NCI-H526 treated with DMSO at 0.1 percent for 48 hours (cell line): ENCODE data around the gene TENM4.
"Not testable (repeated sequence)": the region's sequence is repeated elsewhere in the genome, so short reads cannot be mapped to it uniquely, and the experiment has no call there.

ENCODE experiments used
- DNase-seq: peaks from one replicate; lab custom pipeline; 2025; lab: John Stamatoyannopoulos, UW

TENM4 gene

DNA sequence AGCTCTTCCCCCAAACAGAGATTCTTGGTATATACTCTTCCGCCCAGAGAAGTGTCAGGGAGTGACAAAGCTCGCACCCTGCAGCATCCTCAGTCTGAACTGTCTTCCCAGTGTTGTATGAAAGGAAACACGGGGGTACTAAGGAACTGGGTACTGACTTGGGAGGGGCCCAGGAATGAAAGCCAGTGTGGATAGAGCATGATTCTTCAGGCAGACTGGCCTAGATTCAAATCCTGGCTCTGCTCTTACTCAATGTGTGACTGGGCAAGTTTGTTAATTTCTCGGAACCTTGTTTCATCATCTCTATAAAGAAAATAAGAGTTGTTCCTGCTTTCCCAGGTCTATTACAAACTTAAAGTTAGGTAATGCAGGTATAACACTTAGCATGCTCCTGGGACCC is 600.2 kb downstream of the TENM4 start:
- no peak for DNase-seq

DNA sequence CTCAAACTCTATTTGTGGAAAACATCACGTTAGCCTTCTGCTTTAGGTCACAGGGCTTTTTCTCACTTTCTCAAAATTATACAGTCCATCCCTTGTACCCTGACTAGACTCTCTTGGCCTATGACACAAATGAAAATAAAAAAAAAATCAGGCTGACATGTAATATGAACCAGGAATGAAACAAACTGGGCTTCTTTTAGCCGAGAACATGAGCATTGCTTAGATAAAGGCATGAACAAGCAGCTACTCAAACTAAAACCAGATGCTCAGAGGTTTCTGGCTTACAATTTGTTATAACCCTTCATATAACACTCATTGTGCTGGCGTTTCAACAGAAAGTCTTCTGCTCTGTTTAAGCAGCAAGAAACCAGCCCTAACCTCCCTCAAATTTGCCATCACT is 600.6 kb downstream of the TENM4 start:
- no peak for DNase-seq

GRCh38 chr11:78838417-78838816 is 602.4 kb downstream of the TENM4 start:
- no peak for DNase-seq

GRCh38 chr11:78835646-78836045 is 605.2 kb downstream of the TENM4 start:
- no peak for DNase-seq

- DNase-seq, result no peak
These were observed 605.9 kb downstream of the TENM4 start for GRCh38 chr11:78834886-78835285.

DNA sequence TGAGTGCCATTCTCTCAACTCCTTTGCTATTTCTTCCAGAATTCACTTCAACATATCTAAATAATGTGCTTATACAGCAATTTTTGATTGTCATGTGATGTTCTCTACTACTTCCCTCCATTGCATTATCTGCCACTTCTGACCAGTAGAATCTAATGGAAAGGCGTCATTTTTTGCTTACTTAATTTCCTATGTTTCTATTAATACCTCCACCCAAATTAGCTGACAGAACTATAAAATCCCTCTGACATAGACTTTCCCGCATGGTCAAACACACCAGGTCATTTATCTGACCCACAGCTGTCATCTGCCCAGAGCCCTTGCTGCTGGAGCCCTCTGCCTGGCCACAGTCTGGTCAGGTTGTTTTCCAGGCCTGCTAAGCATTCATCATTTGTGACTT is 607.6 kb downstream of the TENM4 start:
- no peak for DNase-seq

- DNase-seq, result no peak
These were observed 608.4 kb downstream of the TENM4 start for GRCh38 chr11:78832226-78832947.

DNA sequence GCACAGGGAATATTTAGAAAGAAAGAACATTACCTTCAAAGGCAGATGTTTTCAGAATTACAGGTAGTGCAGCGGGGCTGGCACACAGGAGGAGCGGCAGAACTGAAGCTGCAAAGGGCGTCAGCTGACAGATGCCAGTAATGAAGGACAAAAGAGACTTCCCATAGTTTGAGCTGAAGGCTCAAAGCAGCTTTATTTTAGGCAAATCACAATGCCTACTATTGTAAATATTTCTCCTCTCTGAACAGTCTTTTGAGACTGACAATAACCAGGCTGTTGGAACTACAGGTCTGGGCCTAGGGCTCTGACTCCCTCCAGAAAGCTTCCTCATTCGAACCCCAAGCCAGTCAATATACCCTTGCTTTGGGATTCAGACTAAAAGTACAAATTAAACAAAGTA is 609.3 kb downstream of the TENM4 start:
- DNase-seq, result no peak

- no peak for DNase-seq
These were observed 610.5 kb downstream of the TENM4 start for GRCh38 chr11:78830277-78830819.

DNA sequence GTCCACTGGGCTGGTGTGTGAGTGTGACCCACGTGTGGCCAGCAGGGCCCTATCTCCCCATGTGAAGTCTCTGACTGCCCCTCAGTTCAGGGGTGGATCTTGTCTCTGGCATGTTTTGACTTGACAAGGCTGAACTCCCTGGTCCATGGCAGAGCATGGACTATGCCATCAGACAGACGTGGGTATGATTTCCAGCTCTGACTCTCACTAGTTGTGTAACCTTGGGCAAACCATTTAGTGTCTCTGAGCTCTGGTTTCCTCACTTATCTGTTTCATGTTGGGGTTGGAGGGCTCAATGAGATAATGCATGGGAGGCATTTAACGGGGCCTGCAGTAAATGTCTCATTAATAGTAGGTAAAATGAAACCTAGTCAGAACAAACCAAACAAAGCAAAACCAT is 611.7 kb downstream of the TENM4 start:
- no peak for DNase-seq

GRCh38 chr11:78828676-78829075 is 612.2 kb downstream of the TENM4 start:
- no peak for DNase-seq

DNA sequence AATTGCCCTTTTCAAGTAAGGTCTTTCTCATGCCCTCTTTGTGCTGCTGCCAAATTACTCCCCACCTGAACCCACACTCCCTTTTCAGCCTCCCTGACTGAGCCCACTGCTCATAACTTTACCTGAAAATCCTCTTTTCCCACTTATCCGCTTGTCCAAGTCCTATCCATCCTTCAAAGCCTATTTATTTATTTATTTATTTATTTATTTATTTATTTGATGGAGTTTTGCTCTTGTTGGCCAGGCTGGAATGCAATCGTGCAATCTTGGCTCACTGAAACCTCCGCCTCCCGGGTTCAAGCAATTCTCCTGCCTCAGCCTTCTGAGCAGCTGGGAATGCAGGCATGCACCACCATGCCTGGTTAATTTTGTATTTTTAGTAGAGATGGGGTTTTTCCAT is 613.5 kb downstream of the TENM4 start:
- DNase-seq, result not testable (repeated sequence)

DNA sequence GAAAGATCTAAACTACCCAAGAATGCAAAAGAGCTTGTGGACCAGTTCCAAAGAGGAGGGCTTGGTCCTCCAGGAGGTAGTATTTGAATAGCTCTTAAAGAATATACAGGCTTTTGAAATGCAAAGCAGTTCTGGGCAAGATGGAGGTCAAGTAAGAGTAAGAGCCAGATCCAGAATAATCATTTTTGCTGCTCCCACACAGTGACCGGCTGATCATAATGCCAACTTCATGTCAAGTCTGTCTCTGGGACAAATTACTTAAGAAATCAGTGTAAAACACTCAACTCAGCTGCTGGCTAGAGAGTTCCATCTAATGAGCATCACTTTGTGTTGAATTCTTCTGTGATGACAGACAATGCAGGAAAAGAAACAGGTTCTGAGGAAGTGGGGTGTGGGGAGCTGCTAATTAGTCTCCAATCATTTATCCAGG is 615.2 kb downstream of the TENM4 start:
- DNase-seq, result no peak

GRCh38 chr11:78823588-78823987 is 617.2 kb downstream of the TENM4 start:
- no peak for DNase-seq

DNA sequence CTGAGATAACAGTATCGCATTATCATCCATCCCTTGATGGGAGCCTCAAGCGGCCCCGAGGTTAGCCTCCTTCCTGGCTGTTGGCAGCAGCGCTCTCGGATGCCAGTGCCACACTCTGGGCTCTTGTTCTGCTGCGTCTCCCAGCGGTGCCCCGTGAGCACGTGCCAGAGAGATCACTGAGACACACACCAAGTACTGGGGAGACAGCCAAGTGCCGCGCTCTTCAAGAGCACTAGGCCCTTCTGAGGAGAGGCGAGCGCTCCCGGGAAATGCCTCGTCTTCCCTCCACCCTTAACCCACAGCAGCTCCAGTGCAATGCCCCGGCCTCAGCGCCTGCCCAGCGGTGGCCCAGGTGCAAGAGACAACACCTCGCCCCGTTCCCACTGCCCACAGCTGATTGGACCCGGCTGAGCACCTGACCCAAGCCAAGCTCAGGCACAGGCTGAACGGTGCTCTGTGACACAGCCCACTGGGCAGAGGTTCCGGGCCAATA is 617.9 kb downstream of the TENM4 start:
- no peak for DNase-seq

DNA sequence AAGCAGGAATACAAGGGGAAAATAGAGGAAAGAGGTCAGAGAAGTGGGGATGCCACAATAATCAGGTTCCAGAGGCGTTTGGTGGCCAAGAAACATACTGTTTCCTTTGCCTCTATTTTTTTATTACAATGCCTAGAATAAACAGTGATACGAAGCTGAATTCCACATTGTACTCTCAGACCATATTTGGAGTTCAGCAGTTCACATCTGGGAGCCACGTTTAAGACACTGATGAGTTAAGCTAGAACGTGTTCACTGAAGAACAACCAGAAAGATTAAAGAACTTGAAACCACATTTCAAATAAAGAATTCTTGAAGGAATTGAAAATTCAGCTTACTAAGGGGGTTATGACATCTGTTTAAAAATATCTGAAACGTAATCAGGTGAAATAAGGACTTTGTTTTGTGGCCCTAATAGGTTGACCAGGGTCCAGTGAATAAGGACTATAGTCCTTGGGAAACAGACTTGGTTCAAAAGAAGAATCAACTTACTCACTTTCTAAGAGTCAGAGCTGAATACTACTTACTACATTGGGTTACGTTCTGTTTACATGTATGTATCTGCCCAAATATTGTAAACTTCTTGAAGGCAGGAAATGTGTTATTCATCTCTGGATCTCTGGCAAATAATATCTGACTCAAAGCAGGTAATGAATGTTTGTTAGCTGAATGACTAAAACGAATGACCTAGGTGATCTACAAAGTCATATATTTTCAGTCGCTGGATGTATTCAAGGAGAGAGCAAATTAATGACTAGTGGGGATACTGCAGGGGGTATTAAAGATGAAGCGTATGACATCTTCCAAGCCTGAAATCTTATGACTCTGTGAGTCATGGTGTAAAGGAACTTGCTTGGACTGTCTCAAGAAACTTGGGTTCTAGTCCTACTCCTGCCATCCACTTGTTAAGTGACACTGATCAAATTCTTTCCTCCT is 619.2 kb downstream of the TENM4 start:
- DNase-seq, result no peak

DNA sequence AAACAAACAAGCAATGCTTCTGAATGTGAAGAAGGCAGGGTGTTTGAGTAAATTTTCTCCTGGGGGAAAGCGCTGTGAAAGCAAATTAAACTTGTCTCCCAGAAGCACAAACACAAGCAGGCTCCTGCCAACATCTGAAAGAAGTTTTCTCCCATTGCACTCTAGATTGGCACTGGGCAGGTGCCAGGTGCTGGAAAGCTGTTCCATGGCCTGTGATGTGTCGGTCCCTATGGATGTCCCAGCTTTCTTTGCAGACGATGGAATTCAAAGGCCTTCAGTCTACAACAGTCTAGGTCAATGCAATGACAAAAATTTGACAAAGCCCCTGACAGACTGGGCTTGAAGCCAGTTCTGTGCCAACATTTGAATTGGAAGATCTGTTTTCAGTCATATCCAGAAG is 620.1 kb downstream of the TENM4 start:
- DNase-seq, result no peak

DNA sequence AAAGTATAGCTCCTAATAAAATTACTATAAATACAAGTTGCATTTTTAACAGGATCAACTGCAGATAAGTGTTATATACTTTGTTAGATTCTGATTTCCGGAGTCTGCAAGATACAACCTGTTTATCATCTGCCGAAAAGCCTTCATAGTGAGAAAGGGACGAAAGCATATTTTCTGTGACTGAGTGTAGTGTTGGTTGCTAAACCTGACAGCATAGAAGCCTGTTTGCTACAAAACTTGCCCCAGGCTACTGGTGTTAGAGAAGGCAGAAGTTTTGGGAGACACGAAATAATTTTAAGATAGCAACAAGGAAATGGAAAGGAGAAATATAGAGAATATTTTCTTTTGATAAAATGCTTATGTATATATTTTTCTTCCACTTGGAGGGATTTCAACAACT is 622.6 kb downstream of the TENM4 start:
- DNase-seq, result no peak

GRCh38 chr11:78815831-78816230 is 625.0 kb downstream of the TENM4 start:
- DNase-seq, result no peak

DNA sequence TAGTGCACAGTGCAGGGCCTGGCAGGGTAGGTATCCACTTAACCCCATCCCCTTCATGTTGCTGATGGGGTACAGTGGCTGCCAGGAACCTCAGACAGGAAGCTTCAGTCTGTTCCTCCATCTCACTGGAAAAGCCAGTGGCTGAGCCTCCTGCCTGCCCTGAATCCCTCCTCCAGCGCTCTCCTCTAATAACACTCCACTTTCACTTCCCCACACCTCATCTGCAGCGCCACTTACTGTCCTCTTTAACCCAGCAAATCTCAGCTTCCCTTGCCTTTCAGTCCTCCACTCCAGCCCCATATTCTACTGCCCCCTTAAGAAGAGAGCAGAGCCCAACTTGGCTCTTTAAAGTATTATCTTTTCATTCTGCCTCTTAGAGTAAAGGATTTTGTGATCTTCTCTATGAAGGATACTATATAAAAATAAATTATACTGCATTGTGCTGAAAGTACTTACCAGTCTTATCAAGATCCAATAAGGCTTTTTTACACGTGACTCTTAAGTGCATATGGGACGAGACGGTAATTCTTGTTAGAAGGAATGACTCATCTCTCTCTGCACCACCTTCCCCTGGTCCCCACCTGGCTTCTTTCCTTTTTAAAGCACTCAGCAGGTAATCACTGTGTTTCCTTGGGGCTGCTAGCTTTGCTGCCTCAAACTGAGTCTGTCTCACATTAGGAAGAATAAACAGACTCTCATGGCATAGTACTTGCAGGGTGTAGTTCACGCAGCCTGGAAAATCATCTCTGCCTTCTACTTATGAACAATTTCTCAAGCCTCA is 628.1 kb downstream of the TENM4 start:
- DNase-seq, result no peak

DNA sequence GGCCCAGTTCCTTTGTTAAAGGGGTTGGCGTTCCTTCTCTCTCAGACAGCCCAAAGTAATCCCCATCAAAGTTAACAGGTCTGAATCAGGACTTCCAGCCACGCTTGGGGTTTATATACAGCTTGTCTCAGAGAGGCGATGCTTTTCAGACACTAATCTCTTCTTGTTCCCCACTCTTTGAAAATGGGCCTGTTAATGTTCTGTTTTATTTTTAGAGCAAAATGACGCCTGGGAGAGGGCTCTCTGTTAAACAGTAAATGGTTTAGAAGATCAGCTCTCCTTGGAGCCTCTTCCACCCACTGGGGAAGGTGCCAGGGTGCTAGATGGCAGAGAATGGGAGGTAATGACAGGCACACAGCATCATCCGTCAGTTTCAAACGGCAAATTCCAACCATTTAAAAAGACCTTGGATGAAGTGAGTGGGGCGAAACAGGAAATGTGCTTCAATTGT is 630.2 kb downstream of the TENM4 start:
- no peak for DNase-seq
